ENCODE results near the gene KIF5B.

- TF ChIP-seq EZH2 (IDR thresholded peaks at IDR 0.05; ENCODE audit: low read depth, unreplicated experiment), result no peak
- TF ChIP-seq CTCF (conservative IDR thresholded peaks at IDR 0.05; ENCODE audit: low read depth in 2 of 2), result no peak
- no peak for TF ChIP-seq REST (IDR thresholded peaks at IDR 0.05; ENCODE audit: unreplicated experiment)
Observed at GRCh38 chr10:31980471-31980870, 75.8 kb downstream of the KIF5B start.

Data from GM23338 (cell line).